Upper lobe of left lung (tissue), 4 donors: Measurements from ENCODE around the gene EFNA3.
"Not testable (repeated sequence)": the region's sequence is repeated elsewhere in the genome, so short reads cannot be mapped to it uniquely, and the experiment has no call there.

Experiments used
- CTCF ChIP-seq, 6 experiments: fragments of 450-650 bp in 4 of 6; fragments of 200-600 bp in 2 of 6; sonication (generic) in 2 of 6; IDR thresholded peaks; one replicate each; pipeline ENCODE4 v1.5.1; 2016 to 2019; ENCODE audit warnings: antibody characterized with exemption in 6 of 6
- EP300 ChIP-seq, 4 donors: sonication (generic); formaldehyde crosslinking; IDR thresholded peaks; one replicate each; pipeline ENCODE4 v1.5.1; 2017; ENCODE audit warnings: antibody characterized with exemption in 4 of 4, control low read depth in 2 of 4
- POLR2A ChIP-seq, 4 donors: fragments of 450-650 bp; IDR thresholded peaks; one replicate each; pipeline ENCODE4 v1.5.1; 2016 to 2017; ENCODE audit warnings: antibody characterized with exemption in 4 of 4, mild to moderate bottlenecking in 2 of 4
- POLR2AphosphoS5 ChIP-seq, 2 donors: sonication (generic); formaldehyde crosslinking; IDR thresholded peaks; one replicate each; pipeline ENCODE4 v1.5.1; 2017; ENCODE audit warnings: antibody characterized with exemption in 2 of 2

GRCh38 chr1:155118090-155118489 lies 39.5 kb downstream of the EFNA3 start:
- not testable (repeated sequence) for TF ChIP-seq CTCF, EP300, POLR2A, POLR2AphosphoS5 (IDR thresholded peaks at IDR 0.05)
